Right lobe of liver (tissue), 4 donors: ENCODE results near the gene EPN3.

Experiments
- CTCF ChIP-seq, 4 donors: fragments of 200-600 bp in 3 of 4; fragments of 450-650 bp in 1 of 4; IDR thresholded peaks; one replicate each; pipeline versions ENCODE4 v1.5.1 to v1.8.0; 2016 to 2022; ENCODE audit warnings: antibody characterized with exemption in 4 of 4, mild to moderate bottlenecking in 2 of 4
- POLR2A ChIP-seq: fragments of 450-650 bp; IDR thresholded peaks from one replicate; pipeline ENCODE4 v1.6.1; 2017; ENCODE audit warnings: antibody characterized with exemption, mild to moderate bottlenecking
- donor health status: DM: no; HTN: no; CAD: no.
- donor health status: DM: no; HTN: no; CAD: no.
- donor health status: DM: no; HTN: yes; CAD: no.

GRCh38 chr17:50560185-50560824, 27.8 kb downstream of the EPN3 start, which contains the start of gene CACNA1G:
- TF ChIP-seq POLR2A (no peak), CTCF (IDR thresholded peaks at IDR 0.05) (no peak)
